DMS153 treated with DMSO at 0.1 percent for 48 hours (cell line): ENCODE results near the gene TMEM214.
"Not testable (repeated sequence)": the region's sequence is repeated elsewhere in the genome, so short reads cannot be mapped to it uniquely, and the experiment has no call there.

Source experiments
- DNase-seq: peaks from one replicate; lab custom pipeline; 2025; ENCODE audit not compliant: unreplicated experiment; lab: John Stamatoyannopoulos, UW

Gene TMEM214

GRCh38 chr2:27067385-27067784, 34.6 kb downstream of the TMEM214 start:
- no peak for DNase-seq

- no peak for DNase-seq
Measured at GRCh38 chr2:27069436-27069835, 36.7 kb downstream of the TMEM214 start.

GRCh38 chr2:27069961-27070618, 37.3 kb downstream of the TMEM214 start:
- no peak for DNase-seq

GRCh38 chr2:27070653-27071276, 38.0 kb downstream of the TMEM214 start:
- no peak for DNase-seq

GRCh38 chr2:27071277-27071989, 38.7 kb downstream of the TMEM214 start, which contains the start of gene OST4:
TSS of gene OST4 (minus strand) at chr2:27071654.
- peak; percentile 73 for DNase-seq

GRCh38 chr2:27071990-27072830, 39.4 kb downstream of the TMEM214 start:
- no peak for DNase-seq

GRCh38 chr2:27072920-27073319, 40.2 kb downstream of the TMEM214 start:
- no peak for DNase-seq

GRCh38 chr2:27073782-27074181, 41.0 kb downstream of the TMEM214 start:
- no peak for DNase-seq

- DNase-seq, result no peak
Measured at GRCh38 chr2:27074738-27075565, 42.2 kb downstream of the TMEM214 start.

- not testable (repeated sequence) for DNase-seq
Measured at GRCh38 chr2:27075566-27075871, 42.8 kb downstream of the TMEM214 start.

GRCh38 chr2:27076323-27076722, 43.6 kb downstream of the TMEM214 start:
- no peak for DNase-seq

- no peak for DNase-seq
Measured at GRCh38 chr2:27077231-27077630, 44.5 kb downstream of the TMEM214 start.

GRCh38 chr2:27078267-27079194, 45.8 kb downstream of the TMEM214 start, which contains the start of gene EMILIN1:
TSS of gene EMILIN1 (plus strand) at chr2:27078615. CDS start at chr2:27079066, 451 bp downstream.
- no peak for DNase-seq

- no peak for DNase-seq
Measured at GRCh38 chr2:27079233-27080139, 46.7 kb downstream of the TMEM214 start.

GRCh38 chr2:27080140-27080469, 47.3 kb downstream of the TMEM214 start:
- no peak for DNase-seq

- no peak for DNase-seq
Measured at GRCh38 chr2:27080603-27080936, 47.8 kb downstream of the TMEM214 start.

GRCh38 chr2:27081984-27082772, 49.4 kb downstream of the TMEM214 start:
- DNase-seq, result no peak
